IMR-90 (cell line): ENCODE measurements around the gene RYR3. TPM values are rescaled to one million over a fixed set of nuclear protein-coding genes. Genes with fewer than 3 reads are reported as not detected.

Source experiments
- ATAC-seq: fragments of 200-7000 bp; cut with Tn5 transposase; 2 replicates; pipeline ENCODE4 v1.9.1; 2020; ENCODE audit warnings: low read depth, mild to moderate bottlenecking, moderate library complexity
- BruUV-seq: library from RNA; stranded (reverse); fragments of 400-500 nt; replicated peaks from 2 replicates; lab custom pipeline; 2021; lab: Mats Ljungman, UMichigan
- CTCF ChIA-PET: fragments of 300-600 bp; formaldehyde crosslinking; extraction: SDS; loops from one replicate; lab custom pipeline; 2021; ENCODE audit warnings: antibody characterized with exemption; lab: Yijun Ruan, JAX
- POLR2A ChIA-PET: fragments of 300-600 bp; sonication (Branson Sonifier 250); formaldehyde crosslinking; loops from one replicate; lab custom pipeline; 2022; ENCODE audit warnings: antibody characterized with exemption; ENCODE audit not compliant: unreplicated experiment; lab: Charles Lee
- DNase-seq: peaks from one replicate; pipeline ENCODE4 v3.0.0; 2013
- H2AFZ ChIP-seq: replicated peaks from 2 replicates; pipeline ENCODE3; 2013; ENCODE audit warnings: low read length, mild to moderate bottlenecking; ENCODE audit not compliant: poor library complexity
- H2AK5ac ChIP-seq: 2 replicates; pipeline ENCODE4 v1.6.1; 2013; ENCODE audit warnings: low read depth, low read length, inconsistent platforms
- H2AK9ac ChIP-seq: replicated peaks from 2 replicates; pipeline ENCODE3; 2013; ENCODE audit warnings: mild to moderate bottlenecking, low read depth, low read length, moderate library complexity; ENCODE audit not compliant: poor library complexity
- H2BK120ac ChIP-seq: 2 replicates; pipeline ENCODE4 v1.6.1; 2013; ENCODE audit warnings: low read depth, low read length, inconsistent platforms
- H2BK15ac ChIP-seq: 3 replicates; pipeline ENCODE4 v1.6.1; 2013; ENCODE audit warnings: low read depth, low read length, inconsistent platforms
- H2BK20ac ChIP-seq: 2 replicates; pipeline ENCODE4 v1.6.1; 2013; ENCODE audit warnings: low read depth, mild to moderate bottlenecking, inconsistent platforms, low read length, moderate library complexity
- H2BK5ac ChIP-seq: 2 replicates; pipeline ENCODE4 v1.6.1; 2013; ENCODE audit warnings: mild to moderate bottlenecking, low read depth, low read length, inconsistent platforms; ENCODE audit not compliant: poor library complexity, severe bottlenecking
- H3K14ac ChIP-seq: replicated peaks from 2 replicates; pipeline ENCODE4 v1.6.1; 2013; ENCODE audit warnings: low read depth, low read length, inconsistent platforms
- H3K18ac ChIP-seq: 2 replicates; pipeline ENCODE4 v1.6.1; 2013; ENCODE audit warnings: low read depth, low read length, control low read depth
- H3K23ac ChIP-seq: 2 replicates; pipeline ENCODE4 v1.6.1; 2013; ENCODE audit warnings: low read depth, low read length, inconsistent platforms
- H3K27ac ChIP-seq: 2 replicates; pipeline ENCODE4 v1.5.1; 2013; ENCODE audit warnings: mild to moderate bottlenecking, control low read depth, low read length; ENCODE audit not compliant: insufficient read depth
- H3K27me3 ChIP-seq: 2 replicates; pipeline ENCODE4 v1.6.1; 2013; ENCODE audit warnings: low read length; ENCODE audit not compliant: control insufficient read depth, insufficient read depth
- H3K36me3 ChIP-seq: 2 replicates; pipeline ENCODE4 v1.6.1; 2013; ENCODE audit warnings: low read length, mixed read lengths; ENCODE audit not compliant: control insufficient read depth, insufficient read depth
- H3K4ac ChIP-seq: 2 replicates; pipeline ENCODE4 v1.6.1; 2013; ENCODE audit warnings: low read depth, low read length, inconsistent platforms
- H3K4me1 ChIP-seq: 2 replicates; pipeline ENCODE4 v1.6.1; 2013; ENCODE audit warnings: low read length, mixed read lengths; ENCODE audit not compliant: control insufficient read depth, insufficient read depth
- H3K4me2 ChIP-seq: 2 replicates; pipeline ENCODE4 v1.6.1; 2013; ENCODE audit warnings: low read depth, mild to moderate bottlenecking, control low read depth, low read length, moderate library complexity
- H3K4me3 ChIP-seq: 2 replicates; pipeline ENCODE4 v1.5.1; 2013; ENCODE audit warnings: low read depth, mild to moderate bottlenecking, control low read depth, low read length, moderate library complexity; ENCODE audit not compliant: insufficient read depth
- H3K56ac ChIP-seq: 2 replicates; pipeline ENCODE4 v1.6.1; 2013; ENCODE audit warnings: low read length, inconsistent platforms; ENCODE audit not compliant: insufficient read depth; ENCODE audit errors: extremely low read depth
- H3K79me1 ChIP-seq, 2 experiments: 2 replicates each; pipeline ENCODE4 v1.6.1; 2013; ENCODE audit warnings: low read length in 2 of 2, inconsistent platforms in 1 of 2, low read depth in 1 of 2
- H3K9ac ChIP-seq: 2 replicates; pipeline ENCODE4 v1.6.1; 2013; ENCODE audit warnings: low read depth, low read length, control low read depth
- H3K9me1 ChIP-seq: 2 replicates; pipeline ENCODE4 v1.6.1; 2013; ENCODE audit warnings: low read length, inconsistent platforms; ENCODE audit not compliant: insufficient read depth
- H3K9me3 ChIP-seq: 2 replicates; pipeline ENCODE4 v1.6.1; 2013; ENCODE audit warnings: low read length; ENCODE audit not compliant: control insufficient read depth, insufficient read depth
- H4K20me1 ChIP-seq: 2 replicates; pipeline ENCODE4 v1.6.1; 2013; ENCODE audit warnings: low read length, inconsistent platforms; ENCODE audit not compliant: insufficient read depth
- H4K5ac ChIP-seq: 2 replicates; pipeline ENCODE4 v1.6.1; 2013; ENCODE audit warnings: mild to moderate bottlenecking, low read depth, low read length, control low read depth
- H4K8ac ChIP-seq, 2 experiments: 2 replicates each; pipeline ENCODE4 v1.6.1; 2013; ENCODE audit warnings: low read depth in 2 of 2, low read length in 2 of 2, control low read depth in 1 of 2, inconsistent platforms in 1 of 2
- H4K91ac ChIP-seq: 2 replicates; pipeline ENCODE4 v1.6.1; 2013; ENCODE audit warnings: low read depth, low read length, inconsistent platforms; ENCODE audit not compliant: insufficient read depth
- NFE2L2 ChIP-seq: fragments of 150-350 bp; IDR thresholded peaks from 2 replicates; pipeline ENCODE4 v1.6.1; 2016; ENCODE audit warnings: low read depth, mild to moderate bottlenecking, low read length
- RAD21 ChIP-seq: IDR thresholded peaks from 2 replicates; pipeline ENCODE4 v1.6.1; 2012; ENCODE audit warnings: low read length, improper control_type of control experiment
- WGBS, 2 experiments: methylation state at CpG; one replicate each; pipeline versions ENCODE4 v1.1.5 to v1.1.7; 2013; ENCODE audit warnings: missing lambda C conversion rate in 2 of 2; ENCODE audit not compliant: insufficient read length in 1 of 2; ENCODE audit errors: extremely low coverage in 2 of 2; 5-methylcytosine and 5-hydroxymethylcytosine counted together
- dilution Hi-C: fragments of 300-500 bp; cut with HindIII; formaldehyde crosslinking; loops from one replicate; pipeline ENCODE4 v1.14.3; 2018; ENCODE audit warnings: low sequenced_read_pairs; ENCODE audit not compliant: unreplicated experiment
- in situ Hi-C: fragments of 300-500 bp; cut with MboI; formaldehyde crosslinking; loops from 3 replicates; pipeline ENCODE4 v1.14.3; 2019; ENCODE audit warnings: low sequenced_read_pairs, inconsistent platforms, mixed read lengths
- intact Hi-C: fragments of 100-400 bp; cut with micrococcal nuclease; formaldehyde crosslinking; loops from 2 replicates; pipeline ENCODE4 v1.10.0; 2022
- polyA plus RNA-seq, 3 experiments: library from polyadenylated mRNA; depleted of rRNA; stranded (reverse); fragments of >200 nt; gene quantifications; 2 replicates each; pipeline ENCODE4 v1.2.3, GENCODE V29; 2012; ENCODE audit warnings: low replicate concordance in 1 of 3
- total RNA-seq: library from RNA; depleted of rRNA; stranded (reverse); fragments of >200 nt; gene quantifications from 2 replicates; pipeline ENCODE4 v1.2.3, GENCODE V29; 2012

RYR3 gene
- total and polyA plus RNA-seq, 2 of the 4 experiments (the other 2 are of a cell fraction) = 0.18 TPM; not detected in 1

DNA sequence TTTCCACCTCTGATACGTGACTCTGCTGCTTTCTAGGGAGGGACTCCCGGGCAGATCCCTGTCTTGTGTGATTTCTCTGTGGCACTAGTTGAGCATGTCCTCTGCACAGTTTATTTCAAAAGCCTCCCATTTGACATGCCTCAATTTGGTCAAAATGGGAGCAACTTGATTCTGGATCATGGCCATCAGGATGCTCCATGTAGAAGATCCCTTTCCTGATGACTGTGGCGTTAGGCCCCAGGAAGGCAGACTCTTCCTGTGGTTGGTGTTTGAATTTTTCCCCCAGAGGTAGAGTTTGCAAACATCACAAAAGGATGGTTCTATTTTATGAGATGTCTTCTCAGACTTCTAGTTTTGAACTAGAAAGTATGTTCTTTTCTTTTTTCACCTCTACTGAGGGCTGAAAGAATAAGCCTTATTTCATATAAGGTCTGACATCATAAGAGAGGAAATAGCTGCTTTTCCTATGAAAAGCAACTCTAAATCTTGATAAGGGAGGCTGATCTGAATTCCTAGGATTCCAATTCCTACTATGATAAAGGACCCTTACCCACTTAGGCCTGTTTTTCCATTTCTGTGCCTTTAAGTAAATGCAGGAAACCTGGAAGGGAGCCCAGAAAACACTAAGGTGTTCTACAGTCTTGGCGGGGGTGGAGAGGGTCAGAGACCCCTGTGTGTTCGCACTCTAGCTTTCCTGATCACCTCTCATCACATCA, 413.7 kb downstream of the RYR3 start:
- H3K9ac ChIP-seq = no peak overlapping the region
- no peak overlapping the region for H3K23ac ChIP-seq
- H2AFZ ChIP-seq = no peak overlapping the region
- H3K56ac ChIP-seq = no peak overlapping the region
- no peaks in the 10 kb centered on the region; the same call in 1 of the 2 replicates for H3K4me1 ChIP-seq
- dilution Hi-C loops = no loop called here
- H3K9me1 ChIP-seq = no peaks in the 10 kb centered on the region
- no peak overlapping the region for H2BK15ac ChIP-seq
- no peaks in the 10 kb centered on the region for H3K36me3 ChIP-seq
- no peak overlapping the region for H2BK5ac ChIP-seq
- H3K4me3 ChIP-seq = no peak overlapping the region
- no peak overlapping the region for H2AK5ac ChIP-seq
- H4K8ac ChIP-seq = no peak overlapping the region
- no peak overlapping the region for H2AK9ac ChIP-seq
- H4K5ac ChIP-seq = no peak overlapping the region
- no peak overlapping the region for H2BK120ac ChIP-seq
- no peak overlapping the region for H4K91ac ChIP-seq
- no peaks in the 10 kb centered on the region for H3K9me3 ChIP-seq
- CTCF ChIA-PET = no interaction called here
- in situ Hi-C loops = no loop called here
- H3K27ac ChIP-seq = no peak overlapping the region
- no peak overlapping the region for H3K4me2 ChIP-seq
- TF ChIP-seq RAD21 (no peak), NFE2L2 (no peak)
- intact Hi-C loops = no loop called here
- no peaks in the 10 kb centered on the region; the same call in 1 of the 2 replicates for H3K27me3 ChIP-seq
- no peak overlapping the region for H2BK20ac ChIP-seq
- H4K20me1 ChIP-seq = no peaks in the 10 kb centered on the region
- no peak for DNase-seq
- 83% methylated on average over 1 of the region's 5 CpGs; no CpG with 5 or more reads in 1 of the 2 experiments for WGBS, 2 experiments
- POLR2A ChIA-PET = no interaction called here
- no peak overlapping the region for H3K4ac ChIP-seq
- no peak overlapping the region for H3K18ac ChIP-seq
- H3K14ac ChIP-seq = no peak overlapping the region
- H3K79me1 ChIP-seq = no peaks in the 10 kb centered on the region
- BruUV-seq = no TSS peak
- no peak for ATAC-seq
